ENCODE measurements around the gene IQCN.

GRCh38 chr19:18231775-18232174, 42.5 kb downstream of the IQCN start:
- TF ChIP-seq POLR2AphosphoS5 (IDR thresholded peaks at IDR 0.05; ENCODE audit: low read depth, low read length) (no peak), TAF1 (IDR thresholded peaks at IDR 0.05; ENCODE audit: borderline replicate concordance, insufficient read depth, low read length) (no peak), FOXP2 (optimal IDR thresholded peaks at IDR 0.05; ENCODE audit: borderline replicate concordance, extremely low read depth, extremely low read length, insufficient read depth) (no peak)

Data from PFSK-1 (cell line).